ENCODE measurements around the gene PRR5L. TPM values are rescaled to one million over a fixed set of nuclear protein-coding genes. Genes with fewer than 3 reads are reported as not detected.
A peak's percentile ranks its signal among the peaks of the same experiment; 100 is the strongest.

PRR5L gene
- total and polyA plus RNA-seq, 2 experiments from 2014 or later, result 3.1 to 8.9 TPM

- TF ChIP-seq, protein P1, sequence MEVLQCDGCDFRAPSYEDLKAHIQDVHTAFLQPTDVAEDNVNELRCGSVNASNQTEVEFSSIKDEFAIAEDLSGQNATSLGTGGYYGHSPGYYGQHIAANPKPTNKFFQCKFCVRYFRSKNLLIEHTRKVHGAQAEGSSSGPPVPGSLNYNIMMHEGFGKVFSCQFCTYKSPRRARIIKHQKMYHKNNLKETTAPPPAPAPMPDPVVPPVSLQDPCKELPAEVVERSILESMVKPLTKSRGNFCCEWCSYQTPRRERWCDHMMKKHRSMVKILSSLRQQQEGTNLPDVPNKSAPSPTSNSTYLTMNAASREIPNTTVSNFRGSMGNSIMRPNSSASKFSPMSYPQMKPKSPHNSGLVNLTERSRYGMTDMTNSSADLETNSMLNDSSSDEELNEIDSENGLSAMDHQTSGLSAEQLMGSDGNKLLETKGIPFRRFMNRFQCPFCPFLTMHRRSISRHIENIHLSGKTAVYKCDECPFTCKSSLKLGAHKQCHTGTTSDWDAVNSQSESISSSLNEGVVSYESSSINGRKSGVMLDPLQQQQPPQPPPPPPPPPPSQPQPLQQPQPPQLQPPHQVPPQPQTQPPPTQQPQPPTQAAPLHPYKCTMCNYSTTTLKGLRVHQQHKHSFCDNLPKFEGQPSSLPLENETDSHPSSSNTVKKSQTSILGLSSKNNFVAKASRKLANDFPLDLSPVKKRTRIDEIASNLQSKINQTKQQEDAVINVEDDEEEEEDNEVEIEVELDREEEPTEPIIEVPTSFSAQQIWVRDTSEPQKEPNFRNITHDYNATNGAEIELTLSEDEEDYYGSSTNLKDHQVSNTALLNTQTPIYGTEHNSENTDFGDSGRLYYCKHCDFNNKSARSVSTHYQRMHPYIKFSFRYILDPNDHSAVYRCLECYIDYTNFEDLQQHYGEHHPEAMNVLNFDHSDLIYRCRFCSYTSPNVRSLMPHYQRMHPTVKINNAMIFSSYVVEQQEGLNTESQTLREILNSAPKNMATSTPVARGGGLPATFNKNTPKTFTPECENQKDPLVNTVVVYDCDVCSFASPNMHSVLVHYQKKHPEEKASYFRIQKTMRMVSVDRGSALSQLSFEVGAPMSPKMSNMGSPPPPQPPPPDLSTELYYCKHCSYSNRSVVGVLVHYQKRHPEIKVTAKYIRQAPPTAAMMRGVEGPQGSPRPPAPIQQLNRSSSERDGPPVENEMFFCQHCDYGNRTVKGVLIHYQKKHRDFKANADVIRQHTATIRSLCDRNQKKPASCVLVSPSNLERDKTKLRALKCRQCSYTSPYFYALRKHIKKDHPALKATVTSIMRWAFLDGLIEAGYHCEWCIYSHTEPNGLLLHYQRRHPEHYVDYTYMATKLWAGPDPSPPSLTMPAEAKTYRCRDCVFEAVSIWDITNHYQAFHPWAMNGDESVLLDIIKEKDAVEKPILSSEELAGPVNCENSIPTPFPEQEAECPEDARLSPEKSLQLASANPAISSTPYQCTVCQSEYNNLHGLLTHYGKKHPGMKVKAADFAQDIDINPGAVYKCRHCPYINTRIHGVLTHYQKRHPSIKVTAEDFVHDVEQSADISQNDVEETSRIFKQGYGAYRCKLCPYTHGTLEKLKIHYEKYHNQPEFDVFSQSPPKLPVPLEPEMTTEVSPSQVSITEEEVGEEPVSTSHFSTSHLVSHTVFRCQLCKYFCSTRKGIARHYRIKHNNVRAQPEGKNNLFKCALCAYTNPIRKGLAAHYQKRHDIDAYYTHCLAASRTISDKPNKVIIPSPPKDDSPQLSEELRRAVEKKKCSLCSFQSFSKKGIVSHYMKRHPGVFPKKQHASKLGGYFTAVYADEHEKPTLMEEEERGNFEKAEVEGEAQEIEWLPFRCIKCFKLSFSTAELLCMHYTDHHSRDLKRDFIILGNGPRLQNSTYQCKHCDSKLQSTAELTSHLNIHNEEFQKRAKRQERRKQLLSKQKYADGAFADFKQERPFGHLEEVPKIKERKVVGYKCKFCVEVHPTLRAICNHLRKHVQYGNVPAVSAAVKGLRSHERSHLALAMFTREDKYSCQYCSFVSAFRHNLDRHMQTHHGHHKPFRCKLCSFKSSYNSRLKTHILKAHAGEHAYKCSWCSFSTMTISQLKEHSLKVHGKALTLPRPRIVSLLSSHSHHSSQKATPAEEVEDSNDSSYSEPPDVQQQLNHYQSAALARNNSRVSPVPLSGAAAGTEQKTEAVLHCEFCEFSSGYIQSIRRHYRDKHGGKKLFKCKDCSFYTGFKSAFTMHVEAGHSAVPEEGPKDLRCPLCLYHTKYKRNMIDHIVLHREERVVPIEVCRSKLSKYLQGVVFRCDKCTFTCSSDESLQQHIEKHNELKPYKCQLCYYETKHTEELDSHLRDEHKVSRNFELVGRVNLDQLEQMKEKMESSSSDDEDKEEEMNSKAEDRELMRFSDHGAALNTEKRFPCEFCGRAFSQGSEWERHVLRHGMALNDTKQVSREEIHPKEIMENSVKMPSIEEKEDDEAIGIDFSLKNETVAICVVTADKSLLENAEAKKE (CRISPR knock-in tag; IDR thresholded peaks at IDR 0.05), result no peak
- TF ChIP-seq ZNF331 (CRISPR knock-in tag; IDR thresholded peaks at IDR 0.05; ENCODE audit: low read depth) (no peak), STAT1 (IDR thresholded peaks at IDR 0.05; ENCODE audit: unreplicated experiment) (no peak), CREB1 (CRISPR knock-in tag; IDR thresholded peaks at IDR 0.05; ENCODE audit: low read depth) (no peak), POLR2AphosphoS5 (IDR thresholded peaks at IDR 0.05; ENCODE audit: low read depth) (no peak), NANOG (IDR thresholded peaks at IDR 0.05; ENCODE audit: borderline replicate concordance) (no peak)
Observed at GRCh38 chr11:36388951-36389350, 92.9 kb downstream of the PRR5L start (continued).

DNA sequence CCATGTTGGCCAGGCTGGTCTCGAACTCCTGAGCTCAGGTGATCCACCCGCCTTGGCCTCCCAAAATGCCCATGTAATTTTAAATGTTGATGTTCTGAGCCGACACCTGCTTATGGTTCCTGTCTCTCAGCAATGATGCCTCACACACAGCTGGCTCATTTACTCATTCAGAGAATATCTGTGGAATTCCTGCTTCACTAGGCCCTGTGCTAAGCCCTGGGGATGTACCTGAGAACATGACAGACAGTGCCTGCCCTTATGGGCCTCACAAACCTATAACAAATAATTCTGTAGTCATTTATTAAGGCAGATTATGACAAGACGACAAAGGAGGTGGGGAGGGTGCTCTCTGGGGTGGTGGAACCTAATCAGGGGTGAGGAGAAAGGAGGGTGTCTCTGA lies 93.7 kb downstream of the PRR5L start:
- no peaks in the 10 kb centered on the region for H3K4me1 ChIP-seq (ENCODE audit: insufficient read depth)
- DNase-seq (ENCODE audit: low spot score) (no peak), ATAC-seq (no peak)
- no peaks in the 10 kb centered on the region for H3K36me3 Mint-ChIP-seq (ENCODE audit: low read depth)
- H3K36me3 ChIP-seq (ENCODE audit: insufficient read depth), result no peaks in the 10 kb centered on the region
- H3K27ac ChIP-seq (ENCODE audit: low read depth), result no peak overlapping the region
- no peaks in the 10 kb centered on the region for H3K27me3 ChIP-seq (ENCODE audit: insufficient read depth)
- H3K4me2 ChIP-seq, result no peak overlapping the region
- peak overlapping the region; percentile 79; the same call in 1 of the 2 replicates for H3K27ac Mint-ChIP-seq
- peaks cover 4% of the 10 kb centered on the region; the same call in 1 of the 3 replicates for H3K4me1 Mint-ChIP-seq
- no peaks in the 10 kb centered on the region for H4K20me1 ChIP-seq (replicated peaks; ENCODE audit: insufficient read depth)
- H3K27me3 Mint-ChIP-seq (ENCODE audit: insufficient read depth, low read depth, poor library complexity), result no peaks in the 10 kb centered on the region
- no peaks in the 10 kb centered on the region for H3K79me2 ChIP-seq (replicated peaks; ENCODE audit: insufficient read depth)
- H3K9me3 Mint-ChIP-seq, result no peaks in the 10 kb centered on the region
- H2AFZ ChIP-seq, result no peak overlapping the region
- no peak overlapping the region for H3K4me3 Mint-ChIP-seq
- no peaks in the 10 kb centered on the region for H3F3A ChIP-seq (replicated peaks; ENCODE audit: low read depth)
- H3K4me3 ChIP-seq, result no peak overlapping the region
- no peaks in the 10 kb centered on the region for H3K9me2 ChIP-seq (ENCODE audit: insufficient read depth)
- TF ChIP-seq STAT1 (IDR thresholded peaks at IDR 0.05; ENCODE audit: unreplicated experiment) (no peak), ZNF331 (CRISPR knock-in tag; IDR thresholded peaks at IDR 0.05; ENCODE audit: low read depth) (no peak), ETS1 (IDR thresholded peaks at IDR 0.05) (no peak), JUNB (IDR thresholded peaks at IDR 0.05; ENCODE audit: unreplicated experiment) (no peak)
- TF ChIP-seq, protein P2, sequence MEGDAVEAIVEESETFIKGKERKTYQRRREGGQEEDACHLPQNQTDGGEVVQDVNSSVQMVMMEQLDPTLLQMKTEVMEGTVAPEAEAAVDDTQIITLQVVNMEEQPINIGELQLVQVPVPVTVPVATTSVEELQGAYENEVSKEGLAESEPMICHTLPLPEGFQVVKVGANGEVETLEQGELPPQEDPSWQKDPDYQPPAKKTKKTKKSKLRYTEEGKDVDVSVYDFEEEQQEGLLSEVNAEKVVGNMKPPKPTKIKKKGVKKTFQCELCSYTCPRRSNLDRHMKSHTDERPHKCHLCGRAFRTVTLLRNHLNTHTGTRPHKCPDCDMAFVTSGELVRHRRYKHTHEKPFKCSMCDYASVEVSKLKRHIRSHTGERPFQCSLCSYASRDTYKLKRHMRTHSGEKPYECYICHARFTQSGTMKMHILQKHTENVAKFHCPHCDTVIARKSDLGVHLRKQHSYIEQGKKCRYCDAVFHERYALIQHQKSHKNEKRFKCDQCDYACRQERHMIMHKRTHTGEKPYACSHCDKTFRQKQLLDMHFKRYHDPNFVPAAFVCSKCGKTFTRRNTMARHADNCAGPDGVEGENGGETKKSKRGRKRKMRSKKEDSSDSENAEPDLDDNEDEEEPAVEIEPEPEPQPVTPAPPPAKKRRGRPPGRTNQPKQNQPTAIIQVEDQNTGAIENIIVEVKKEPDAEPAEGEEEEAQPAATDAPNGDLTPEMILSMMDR (conservative IDR thresholded peaks at IDR 0.05; ENCODE audit: low read depth in 2 of 2), result no peak

All from GM23338 (cell line).